Activated naive CD4-positive, alpha-beta T cell treated with anti-CD3 and anti-CD28 coated beads, Interleukin-2, amount 10 ng/mL, durations not matched to agents 7 days and 5 days (primary cell): Measurements from ENCODE around the gene NRG2.

ENCODE experiments used
- CTCF ChIA-PET: fragments of 350-600 bp; sonication (Branson Sonifier 250); formaldehyde crosslinking; loops from one replicate; lab custom pipeline; 2021; ENCODE audit warnings: antibody characterized with exemption; lab: Charles Lee
- DNase-seq: peaks from one replicate; pipeline ENCODE4 v3.0.0-alpha.2; 2020
- H3K27ac Mint-ChIP-seq: one replicate; pipeline ENCODE4 v1.8.0; 2021; ENCODE audit warnings: mild to moderate bottlenecking, moderate library complexity, mixed read lengths
- H3K27me3 Mint-ChIP-seq: one replicate; pipeline ENCODE4 v1.8.0; 2021; ENCODE audit warnings: mild to moderate bottlenecking, mixed read lengths
- H3K36me3 Mint-ChIP-seq: one replicate; pipeline ENCODE4 v1.8.0; 2021; ENCODE audit warnings: mixed read lengths
- H3K4me1 Mint-ChIP-seq: one replicate; pipeline ENCODE4 v1.8.0; 2021; ENCODE audit warnings: mixed read lengths
- H3K4me3 Mint-ChIP-seq: one replicate; pipeline ENCODE4 v1.8.0; 2021; ENCODE audit warnings: mild to moderate bottlenecking, moderate library complexity, mixed read lengths
- H3K9me3 Mint-ChIP-seq: one replicate; pipeline ENCODE4 v1.8.0; 2021; ENCODE audit warnings: mixed read lengths

NRG2 gene

DNA sequence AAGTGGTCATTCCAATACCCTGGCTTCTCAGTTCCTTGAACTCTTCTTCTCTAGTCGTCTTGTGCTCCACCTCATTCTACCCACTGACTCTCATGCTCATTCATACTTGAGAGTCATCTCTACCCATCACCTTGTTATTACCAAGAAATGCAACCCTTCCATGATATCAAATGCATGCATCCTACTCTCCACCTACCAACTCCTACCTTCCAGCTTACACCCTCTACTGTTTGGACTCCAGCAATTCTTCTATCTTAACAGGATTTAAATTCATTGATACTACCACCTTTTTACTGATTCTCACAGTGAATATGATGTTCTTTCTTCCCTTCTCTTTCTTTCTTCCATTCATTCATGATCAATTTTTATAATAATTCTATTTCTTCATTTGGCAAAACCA lies 30.7 kb downstream of the NRG2 start:
- H3K27me3 Mint-ChIP-seq, result peaks cover 9% of the 10 kb centered on the region
- H3K27ac Mint-ChIP-seq, result no peak overlapping the region
- no peak overlapping the region for H3K4me3 Mint-ChIP-seq
- no peaks in the 10 kb centered on the region for H3K36me3 Mint-ChIP-seq
- no peak for DNase-seq
- H3K9me3 Mint-ChIP-seq, result no peaks in the 10 kb centered on the region
- CTCF ChIA-PET, result interaction anchor here (1.1 kb wide), 1 partner anchor 44 kb away, joined by 3 read pairs; no protein-coding TSS in a partner anchor
- H3K4me1 Mint-ChIP-seq, result no peaks in the 10 kb centered on the region

DNA sequence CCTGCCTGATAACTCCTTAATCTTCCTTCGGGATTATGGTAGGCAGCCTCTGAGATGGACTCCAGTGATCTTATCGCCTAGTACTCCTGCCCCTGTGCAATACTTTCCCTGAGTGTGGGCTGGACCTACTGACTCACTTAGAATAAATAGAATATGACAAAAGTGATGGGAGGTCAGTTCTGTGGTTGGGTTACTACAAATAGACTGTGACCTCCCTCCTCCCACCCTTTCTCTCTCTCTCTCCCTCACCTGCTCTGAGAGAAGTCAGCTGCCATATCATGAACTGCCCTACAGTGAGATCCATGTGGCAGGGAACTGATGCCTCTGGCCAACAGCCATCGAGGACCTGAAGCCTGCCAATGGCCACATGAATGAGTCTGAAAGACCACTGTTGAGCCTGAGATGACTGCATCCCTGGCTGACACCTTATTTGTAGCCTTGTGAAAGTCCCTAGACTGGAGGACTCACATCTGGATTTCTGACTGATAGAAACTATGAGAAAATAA lies 31.7 kb downstream of the NRG2 start:
- H3K9me3 Mint-ChIP-seq, result no peaks in the 10 kb centered on the region
- no peak overlapping the region for H3K27ac Mint-ChIP-seq
- H3K4me3 Mint-ChIP-seq, result no peak overlapping the region
- CTCF ChIA-PET, result no interaction called here
- DNase-seq, result no peak
- H3K27me3 Mint-ChIP-seq, result peaks cover 14% of the 10 kb centered on the region
- no peaks in the 10 kb centered on the region for H3K4me1 Mint-ChIP-seq
- no peaks in the 10 kb centered on the region for H3K36me3 Mint-ChIP-seq

DNA sequence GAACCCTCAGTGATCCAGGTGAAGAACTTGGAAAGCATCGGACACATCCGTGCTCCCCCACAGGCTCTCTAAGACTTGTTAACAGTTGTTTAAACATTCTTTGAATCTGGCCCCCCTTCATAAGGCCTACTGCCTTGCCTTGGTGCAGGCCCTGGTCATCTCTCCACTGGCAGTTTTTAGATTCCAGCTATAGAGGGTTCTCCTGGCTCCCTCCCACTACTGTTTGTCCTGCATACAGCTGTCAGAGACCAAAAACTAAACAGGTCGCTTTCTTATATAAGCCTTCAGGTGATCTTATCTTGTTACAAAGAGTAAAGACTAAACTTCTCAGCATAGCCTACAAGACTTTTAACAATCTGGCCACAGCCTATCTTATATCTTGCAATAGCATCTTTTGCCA lies 32.3 kb downstream of the NRG2 start:
- CTCF ChIA-PET, result no interaction called here
- H3K27ac Mint-ChIP-seq, result no peak overlapping the region
- H3K36me3 Mint-ChIP-seq, result no peaks in the 10 kb centered on the region
- no peak overlapping the region for H3K4me3 Mint-ChIP-seq
- H3K9me3 Mint-ChIP-seq, result no peaks in the 10 kb centered on the region
- H3K27me3 Mint-ChIP-seq, result peaks cover 11% of the 10 kb centered on the region
- no peaks in the 10 kb centered on the region for H3K4me1 Mint-ChIP-seq
- DNase-seq, result no peak

DNA sequence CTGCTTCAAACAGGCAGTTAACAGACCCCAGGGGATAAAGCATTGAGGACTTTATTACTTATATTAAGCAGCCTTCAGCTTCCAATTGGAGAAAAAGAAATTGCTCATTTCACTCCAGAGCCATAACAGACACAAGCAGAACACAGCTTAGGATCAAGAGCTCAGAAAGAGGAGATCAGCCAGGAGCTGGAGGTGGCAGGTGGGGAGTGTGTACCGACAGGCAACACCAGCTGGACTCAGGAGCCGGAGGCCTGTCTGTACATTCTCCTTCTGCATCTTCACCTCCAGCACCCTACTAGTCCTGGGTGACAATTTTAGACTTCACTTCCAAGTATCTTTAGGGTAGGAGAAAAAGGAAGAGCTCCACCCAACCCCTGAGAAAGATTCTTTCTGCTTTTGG lies 35.8 kb downstream of the NRG2 start:
- Mint-ChIP-seq H3K36me3 (no peaks in the 10 kb centered on the region), H3K4me3 (no peak overlapping the region), H3K27me3 (peaks cover 34% of the 10 kb centered on the region), H3K4me1 (no peaks in the 10 kb centered on the region), H3K9me3 (no peaks in the 10 kb centered on the region), H3K27ac (no peak overlapping the region)
- CTCF ChIA-PET, result interaction anchor here (1.5 kb wide), 1 partner anchor 38 kb away, joined by 6 read pairs; no protein-coding TSS in a partner anchor
- no peak for DNase-seq

DNA sequence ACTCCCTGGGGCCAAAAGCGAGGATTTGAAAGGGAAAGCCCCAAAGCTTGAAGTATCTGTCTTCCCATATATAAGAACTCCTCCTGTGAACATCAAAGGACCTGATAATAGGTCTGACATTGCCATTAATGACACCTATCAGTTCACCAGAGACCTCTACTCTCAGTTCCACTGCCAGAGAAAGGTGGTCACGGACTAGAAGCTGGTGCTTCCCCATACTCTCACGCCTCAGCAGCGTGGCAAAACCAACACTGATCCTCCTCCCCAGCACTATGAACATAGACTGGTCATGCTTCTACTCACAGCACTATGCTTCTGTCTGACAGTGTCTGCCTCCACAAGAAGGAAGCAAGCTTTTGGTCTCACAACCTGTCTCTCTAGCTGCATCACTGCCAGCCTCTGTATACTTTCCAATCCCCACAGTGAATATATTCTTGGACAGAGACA lies 37.9 kb downstream of the NRG2 start:
- CTCF ChIA-PET, result interaction anchor here (1.0 kb wide), 1 partner anchor 218 kb away, joined by 3 read pairs; no protein-coding TSS in a partner anchor
- no peak overlapping the region for H3K4me3 Mint-ChIP-seq
- H3K9me3 Mint-ChIP-seq, result no peaks in the 10 kb centered on the region
- no peaks in the 10 kb centered on the region for H3K4me1 Mint-ChIP-seq
- no peak overlapping the region for H3K27ac Mint-ChIP-seq
- DNase-seq, result no peak
- no peaks in the 10 kb centered on the region for H3K36me3 Mint-ChIP-seq
- H3K27me3 Mint-ChIP-seq, result peaks cover 43% of the 10 kb centered on the region

DNA sequence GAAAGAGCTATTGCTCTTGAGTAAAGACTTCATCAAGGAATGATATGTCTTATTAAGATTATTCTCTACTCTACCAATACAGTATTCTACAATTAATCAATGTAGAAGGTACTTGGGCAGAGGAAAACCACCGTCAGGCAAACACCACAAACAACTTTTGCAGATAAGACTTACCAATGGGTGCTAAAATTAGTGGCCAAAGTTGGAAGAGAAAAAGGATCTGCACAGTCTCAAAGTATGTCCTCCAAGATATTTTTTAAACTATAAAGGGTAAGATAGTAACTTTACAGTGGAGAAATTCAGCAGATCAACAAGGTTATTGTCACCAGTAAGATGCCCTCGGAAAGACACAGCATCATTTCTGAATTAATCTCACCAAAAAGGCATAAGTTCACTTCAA lies 38.9 kb downstream of the NRG2 start:
- no peak overlapping the region for H3K4me3 Mint-ChIP-seq
- H3K4me1 Mint-ChIP-seq, result no peaks in the 10 kb centered on the region
- no peak overlapping the region for H3K27ac Mint-ChIP-seq
- H3K9me3 Mint-ChIP-seq, result no peaks in the 10 kb centered on the region
- H3K36me3 Mint-ChIP-seq, result no peaks in the 10 kb centered on the region
- CTCF ChIA-PET, result no interaction called here
- peaks cover 45% of the 10 kb centered on the region for H3K27me3 Mint-ChIP-seq
- no peak for DNase-seq

DNA sequence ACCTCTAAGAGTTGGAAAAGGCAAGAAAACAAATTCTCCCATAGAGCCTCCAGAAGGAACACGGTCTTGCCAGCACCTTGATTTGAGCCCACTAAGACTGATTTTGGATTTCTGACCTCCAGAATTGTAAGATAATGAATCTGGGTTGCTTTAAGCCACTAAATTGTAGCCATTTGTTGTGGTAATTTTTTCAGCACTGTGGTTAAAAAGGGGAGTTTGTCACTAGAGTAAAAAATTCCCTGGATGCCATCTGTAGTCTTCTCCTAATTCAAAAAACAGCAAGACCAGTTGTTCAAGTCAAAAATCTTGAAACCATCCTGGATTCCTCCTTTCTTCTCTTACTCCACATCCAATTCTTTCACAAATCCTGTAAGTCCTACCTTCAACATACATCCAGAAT lies 39.6 kb downstream of the NRG2 start:
- Mint-ChIP-seq H3K9me3 (no peaks in the 10 kb centered on the region), H3K27ac (no peak overlapping the region), H3K4me3 (no peak overlapping the region), H3K4me1 (no peaks in the 10 kb centered on the region), H3K27me3 (peaks cover 46% of the 10 kb centered on the region), H3K36me3 (no peaks in the 10 kb centered on the region)
- no peak for DNase-seq
- CTCF ChIA-PET, result no interaction called here

DNA sequence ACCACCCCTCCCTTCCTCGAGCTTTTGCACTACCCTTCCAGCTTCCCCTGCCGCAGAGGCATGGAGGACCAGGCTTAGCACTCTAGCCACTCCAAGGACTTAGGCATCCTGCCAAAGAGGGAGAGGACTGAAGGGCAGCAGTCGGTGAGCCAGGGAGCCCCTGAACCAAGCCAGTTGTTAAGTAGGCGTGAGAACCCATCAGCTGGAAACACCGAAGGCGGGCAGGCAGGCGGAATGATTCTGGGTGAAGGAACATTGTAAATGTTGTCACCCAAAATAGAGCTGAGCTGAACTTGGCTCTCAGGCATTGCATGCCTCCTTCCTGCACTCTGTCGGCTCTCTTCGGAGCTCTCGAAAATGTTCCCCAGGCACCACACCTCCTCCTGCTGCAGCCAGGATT lies 42.8 kb downstream of the NRG2 start:
- H3K27me3 Mint-ChIP-seq, result peaks cover 47% of the 10 kb centered on the region
- DNase-seq, result no peak
- H3K4me3 Mint-ChIP-seq, result no peak overlapping the region
- no peaks in the 10 kb centered on the region for H3K9me3 Mint-ChIP-seq
- H3K27ac Mint-ChIP-seq, result no peak overlapping the region
- no peaks in the 10 kb centered on the region for H3K36me3 Mint-ChIP-seq
- CTCF ChIA-PET, result no interaction called here
- no peaks in the 10 kb centered on the region for H3K4me1 Mint-ChIP-seq

DNA sequence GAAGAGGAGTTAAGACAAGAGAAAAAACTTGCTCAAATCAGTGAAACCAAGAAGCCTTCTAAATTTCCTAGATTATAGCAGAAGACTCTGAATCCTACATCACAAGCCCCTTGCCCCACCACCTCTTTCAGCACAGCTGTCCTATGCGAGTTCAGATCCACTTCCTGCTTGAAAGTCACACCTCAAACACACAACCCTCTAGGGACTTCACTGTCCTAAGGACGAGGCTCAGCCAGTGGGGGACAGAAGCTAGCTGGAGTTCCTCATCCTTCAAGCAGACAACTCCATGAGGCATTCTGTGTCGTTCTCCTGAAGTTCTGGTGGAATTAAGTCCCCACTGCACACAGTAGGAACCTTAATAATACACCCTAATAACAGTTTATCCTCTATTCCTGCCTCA lies 44.3 kb downstream of the NRG2 start:
- no peak for DNase-seq
- no peak overlapping the region for H3K27ac Mint-ChIP-seq
- peaks cover 50% of the 10 kb centered on the region for H3K27me3 Mint-ChIP-seq
- H3K4me3 Mint-ChIP-seq, result no peak overlapping the region
- H3K36me3 Mint-ChIP-seq, result no peaks in the 10 kb centered on the region
- no peaks in the 10 kb centered on the region for H3K9me3 Mint-ChIP-seq
- CTCF ChIA-PET, result no interaction called here
- H3K4me1 Mint-ChIP-seq, result no peaks in the 10 kb centered on the region

DNA sequence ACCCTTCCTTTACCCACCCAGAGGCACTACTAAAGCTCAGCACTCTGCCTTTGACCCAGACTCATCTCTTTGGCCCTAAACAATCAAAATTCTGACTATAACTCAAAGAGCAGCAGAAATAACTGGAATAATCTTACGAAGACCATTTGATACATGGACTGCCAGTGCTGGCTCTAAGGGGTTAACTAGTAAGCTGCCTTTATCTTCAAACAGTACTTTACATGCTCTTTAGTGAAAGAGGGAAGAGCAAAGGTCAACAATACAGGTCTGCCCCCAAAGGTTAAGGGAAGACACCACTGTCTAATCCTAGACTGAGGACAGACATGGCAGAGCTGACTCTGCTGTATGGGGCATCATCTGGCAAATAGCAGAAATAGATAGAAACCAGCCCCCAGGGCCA lies 45.8 kb downstream of the NRG2 start:
- Mint-ChIP-seq H3K4me1 (no peaks in the 10 kb centered on the region), H3K4me3 (no peak overlapping the region), H3K36me3 (no peaks in the 10 kb centered on the region), H3K27me3 (peaks cover 36% of the 10 kb centered on the region), H3K27ac (no peak overlapping the region), H3K9me3 (no peaks in the 10 kb centered on the region)
- no peak for DNase-seq
- CTCF ChIA-PET, result no interaction called here

DNA sequence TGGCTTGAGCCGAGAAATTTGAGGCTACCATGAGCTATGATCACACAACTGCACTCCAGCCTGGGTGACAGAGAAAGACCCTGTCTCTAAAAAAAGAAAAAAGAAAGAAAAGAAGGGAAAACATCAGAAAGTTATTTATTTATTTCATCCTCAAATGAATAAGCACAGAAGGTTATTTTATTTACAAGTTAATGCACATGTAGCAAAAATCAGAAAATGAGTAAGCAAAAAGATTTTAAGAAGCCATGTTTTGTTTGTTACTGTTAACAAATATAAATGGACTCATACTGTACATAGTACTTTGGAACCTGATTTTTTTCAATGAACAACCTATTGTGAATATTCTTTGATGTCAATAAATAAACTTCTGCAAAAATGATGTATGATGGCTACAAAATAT lies 47.2 kb downstream of the NRG2 start:
- no peak for DNase-seq
- no peaks in the 10 kb centered on the region for H3K36me3 Mint-ChIP-seq
- CTCF ChIA-PET, result no interaction called here
- H3K27ac Mint-ChIP-seq, result no peak overlapping the region
- peaks cover 34% of the 10 kb centered on the region for H3K27me3 Mint-ChIP-seq
- no peaks in the 10 kb centered on the region for H3K4me1 Mint-ChIP-seq
- H3K4me3 Mint-ChIP-seq, result no peak overlapping the region
- H3K9me3 Mint-ChIP-seq, result no peaks in the 10 kb centered on the region

DNA sequence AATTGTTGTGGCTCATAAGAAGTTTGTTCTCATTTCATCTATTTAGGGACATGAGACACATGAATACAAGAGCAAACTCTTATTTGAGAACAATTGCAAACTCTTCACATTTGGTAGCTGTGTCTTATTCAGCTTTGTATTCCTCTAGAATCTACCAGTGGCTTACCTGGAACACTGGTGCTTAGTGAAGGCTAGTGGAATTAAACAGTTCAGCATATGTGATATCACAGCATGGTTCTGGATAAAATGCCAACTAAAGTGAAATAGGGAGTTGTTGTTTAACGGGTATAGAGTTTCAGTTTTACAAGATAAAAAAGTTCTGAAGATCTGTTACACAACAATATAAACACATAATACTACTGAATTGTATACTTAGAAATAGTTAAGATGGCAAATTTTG lies 48.9 kb downstream of the NRG2 start:
- H3K36me3 Mint-ChIP-seq, result no peaks in the 10 kb centered on the region
- no peak overlapping the region for H3K27ac Mint-ChIP-seq
- CTCF ChIA-PET, result interaction anchor here (0.7 kb wide), 1 partner anchor 25 kb away, joined by 3 read pairs; no protein-coding TSS in a partner anchor
- no peaks in the 10 kb centered on the region for H3K9me3 Mint-ChIP-seq
- H3K27me3 Mint-ChIP-seq, result peaks cover 25% of the 10 kb centered on the region
- no peak overlapping the region for H3K4me3 Mint-ChIP-seq
- no peak for DNase-seq
- H3K4me1 Mint-ChIP-seq, result no peaks in the 10 kb centered on the region

DNA sequence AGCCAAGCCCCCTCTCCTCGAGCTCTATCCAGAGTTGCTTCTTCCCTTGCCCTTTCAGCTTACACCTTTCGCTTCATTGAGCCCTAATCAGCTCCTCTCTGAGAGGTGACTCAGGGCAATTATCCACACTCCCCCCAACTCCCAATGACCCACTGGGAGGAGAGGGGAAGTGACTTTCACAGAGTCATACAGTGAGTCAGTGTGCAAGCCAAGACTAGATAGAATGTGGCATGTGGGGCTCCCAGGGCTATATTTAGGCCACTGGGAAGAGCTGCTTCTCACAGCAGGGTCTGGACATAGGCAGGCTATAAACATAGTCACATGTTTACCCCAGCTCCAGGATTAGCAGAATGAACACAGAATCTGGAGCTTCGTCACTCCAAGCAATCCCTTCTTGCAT lies 57.4 kb downstream of the NRG2 start:
- H3K4me3 Mint-ChIP-seq, result no peak overlapping the region
- no peak overlapping the region for H3K27ac Mint-ChIP-seq
- no peaks in the 10 kb centered on the region for H3K36me3 Mint-ChIP-seq
- H3K27me3 Mint-ChIP-seq, result peaks cover 35% of the 10 kb centered on the region
- H3K4me1 Mint-ChIP-seq, result no peaks in the 10 kb centered on the region
- H3K9me3 Mint-ChIP-seq, result no peaks in the 10 kb centered on the region
- no peak for DNase-seq
- CTCF ChIA-PET, result interaction anchor here (0.7 to 1.6 kb wide), 2 partner anchors 17 to 212 kb away, joined by 3 to 6 read pairs; no protein-coding TSS in a partner anchor

DNA sequence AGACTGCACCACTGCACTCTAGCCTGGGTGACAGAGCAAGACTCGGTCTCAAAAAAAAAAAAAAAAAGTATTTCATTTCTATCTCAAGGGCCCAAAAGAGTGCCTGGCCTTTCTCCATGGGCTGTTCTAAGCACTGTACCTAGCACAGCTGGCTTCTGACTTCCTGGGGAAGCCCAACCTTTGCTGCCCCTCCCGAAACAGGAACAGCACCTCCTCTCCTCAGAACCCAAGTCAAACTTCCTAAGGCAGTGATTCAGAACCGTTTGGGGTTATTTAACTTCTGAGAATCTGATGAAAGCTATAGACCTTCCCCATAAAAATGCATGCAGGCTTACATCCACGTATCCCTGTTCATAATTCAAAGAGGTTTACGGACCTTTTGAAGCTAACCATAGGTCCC lies 57.8 kb downstream of the NRG2 start:
- no peaks in the 10 kb centered on the region for H3K36me3 Mint-ChIP-seq
- no peak overlapping the region for H3K27ac Mint-ChIP-seq
- H3K9me3 Mint-ChIP-seq, result no peaks in the 10 kb centered on the region
- no peak overlapping the region for H3K4me3 Mint-ChIP-seq
- no peaks in the 10 kb centered on the region for H3K4me1 Mint-ChIP-seq
- CTCF ChIA-PET, result interaction anchor here (0.7 to 1.6 kb wide), 2 partner anchors 16 to 212 kb away, joined by 3 to 6 read pairs; no protein-coding TSS in a partner anchor
- H3K27me3 Mint-ChIP-seq, result peaks cover 39% of the 10 kb centered on the region
- no peak for DNase-seq

DNA sequence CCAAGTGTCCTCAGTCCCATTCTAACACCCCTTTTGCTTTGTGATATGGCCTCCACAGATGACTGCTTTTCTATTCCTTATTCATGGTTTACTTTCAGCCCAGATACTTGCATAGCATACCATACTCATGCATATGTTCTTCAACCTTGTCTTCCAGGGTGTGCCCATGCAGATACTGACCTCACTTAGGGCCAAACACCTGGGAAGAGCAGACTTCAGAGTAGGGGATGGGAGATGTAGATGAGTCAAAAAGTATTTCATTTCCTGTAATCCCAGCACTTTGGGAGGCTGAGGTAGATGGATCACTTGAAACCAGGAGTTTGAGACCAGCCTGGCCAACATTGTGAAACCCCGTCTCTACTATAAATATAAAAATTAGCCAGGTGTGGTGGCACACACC lies 58.3 kb downstream of the NRG2 start:
- Mint-ChIP-seq H3K27me3 (peaks cover 42% of the 10 kb centered on the region), H3K27ac (no peak overlapping the region), H3K4me3 (no peak overlapping the region), H3K36me3 (no peaks in the 10 kb centered on the region), H3K4me1 (no peaks in the 10 kb centered on the region), H3K9me3 (no peaks in the 10 kb centered on the region)
- DNase-seq, result no peak
- CTCF ChIA-PET, result interaction anchor here (1.6 kb wide), 1 partner anchor 16 kb away, joined by 6 read pairs; no protein-coding TSS in a partner anchor
